ENCODE results near the gene SCN7A.
"Not testable (repeated sequence)": the region's sequence is repeated elsewhere in the genome, so short reads cannot be mapped to it uniquely, and the experiment has no call there.

Gene SCN7A

GRCh38 chr2:166468124-166469024 lies 25.7 kb downstream of the SCN7A start:
- DNase-seq = no peak
- Histone ChIP-seq H3K27ac (no peak overlapping the region), H3K36me3 (replicated peaks) (no peaks in the 10 kb centered on the region), H3K4me3 (ENCODE audit: low read depth, low read length) (no peak overlapping the region), H3K27me3 (replicated peaks) (no peaks in the 10 kb centered on the region)
- no peak for TF ChIP-seq CTCF (IDR thresholded peaks at IDR 0.05; ENCODE audit: low read depth, low read length, missing control alignments)
- in situ Hi-C loops (cut with HindIII; ENCODE audit: low pct_ligation_motif_present, low sequenced_read_pairs) = no loop called here

GRCh38 chr2:166464187-166464586 lies 29.9 kb downstream of the SCN7A start:
- DNase-seq = no peak
- Histone ChIP-seq H3K36me3 (replicated peaks) (no peaks in the 10 kb centered on the region), H3K27ac (no peak overlapping the region), H3K27me3 (replicated peaks) (no peaks in the 10 kb centered on the region), H3K4me3 (ENCODE audit: low read depth, low read length) (no peak overlapping the region)
- TF ChIP-seq CTCF (IDR thresholded peaks at IDR 0.05; ENCODE audit: low read depth, low read length, missing control alignments) = no peak
- in situ Hi-C loops (cut with HindIII; ENCODE audit: low pct_ligation_motif_present, low sequenced_read_pairs) = no loop called here

GRCh38 chr2:166463640-166464039 lies 30.4 kb downstream of the SCN7A start:
- in situ Hi-C loops (cut with HindIII; ENCODE audit: low pct_ligation_motif_present, low sequenced_read_pairs) = no loop called here
- H3K27me3 ChIP-seq (replicated peaks) = no peaks in the 10 kb centered on the region

GRCh38 chr2:166458674-166459073 lies 35.4 kb downstream of the SCN7A start:
- Histone ChIP-seq H3K27ac (no peak overlapping the region), H3K36me3 (replicated peaks) (no peaks in the 10 kb centered on the region), H3K27me3 (replicated peaks) (no peaks in the 10 kb centered on the region), H3K4me3 (ENCODE audit: low read depth, low read length) (no peak overlapping the region)
- in situ Hi-C loops (cut with HindIII; ENCODE audit: low pct_ligation_motif_present, low sequenced_read_pairs) = no loop called here
- no peak for DNase-seq
- TF ChIP-seq CTCF (IDR thresholded peaks at IDR 0.05; ENCODE audit: low read depth, low read length, missing control alignments) = no peak

More at GRCh38 chr2:166463640-166464039, 30.4 kb downstream of the SCN7A start:
- H3K27ac ChIP-seq = no peak overlapping the region
- no peak for TF ChIP-seq CTCF (IDR thresholded peaks at IDR 0.05; ENCODE audit: low read depth, low read length, missing control alignments)
- no peaks in the 10 kb centered on the region for H3K36me3 ChIP-seq (replicated peaks)
- H3K4me3 ChIP-seq (ENCODE audit: low read depth, low read length) = no peak overlapping the region
- no peak for DNase-seq

- H3K4me3 ChIP-seq (ENCODE audit: low read depth, low read length); H3K27ac ChIP-seq; H3K27me3 ChIP-seq (replicated peaks); H3K36me3 ChIP-seq (replicated peaks); in situ Hi-C loops (cut with HindIII; ENCODE audit: low pct_ligation_motif_present, low sequenced_read_pairs); DNase-seq: not testable (repeated sequence)
Observed at GRCh38 chr2:166455823-166456222, 38.2 kb downstream of the SCN7A start.

- in situ Hi-C loops (cut with HindIII; ENCODE audit: low pct_ligation_motif_present, low sequenced_read_pairs) = no loop called here
- Histone ChIP-seq H3K4me3 (ENCODE audit: low read depth, low read length) (no peak overlapping the region), H3K27me3 (replicated peaks) (no peaks in the 10 kb centered on the region)
Observed at GRCh38 chr2:166454006-166454595, 39.9 kb downstream of the SCN7A start.

More at GRCh38 chr2:166454006-166454595, 39.9 kb downstream of the SCN7A start:
- no peaks in the 10 kb centered on the region for H3K36me3 ChIP-seq (replicated peaks)
- no peak for TF ChIP-seq CTCF (IDR thresholded peaks at IDR 0.05; ENCODE audit: low read depth, low read length, missing control alignments)
- H3K27ac ChIP-seq = no peak overlapping the region
- no peak for DNase-seq
